Choroid plexus epithelial cell (primary cell): ENCODE data around the gene SLTM.

Experiments used
- DNase-seq: peaks from one replicate; pipeline ENCODE4 v3.0.0-alpha.2; 2010; ENCODE audit warnings: low read depth
- H3K4me3 ChIP-seq: 2 replicates; pipeline ENCODE4 v1.5.1; 2011; ENCODE audit warnings: low read depth, mild to moderate bottlenecking, control low read depth, low read length, moderate library complexity
- TF ChIP-seq, protein P1 (sequence below): conservative IDR thresholded peaks from 2 replicates; pipeline ENCODE4 v1.5.1; 2011; ENCODE audit warnings: low read depth, mild to moderate bottlenecking, control low read depth, inconsistent platforms, low read length, moderate library complexity

Gene SLTM

GRCh38 chr15:58877999-58878825 lies 55.3 kb downstream of the SLTM start:
- TF ChIP-seq, protein P1, sequence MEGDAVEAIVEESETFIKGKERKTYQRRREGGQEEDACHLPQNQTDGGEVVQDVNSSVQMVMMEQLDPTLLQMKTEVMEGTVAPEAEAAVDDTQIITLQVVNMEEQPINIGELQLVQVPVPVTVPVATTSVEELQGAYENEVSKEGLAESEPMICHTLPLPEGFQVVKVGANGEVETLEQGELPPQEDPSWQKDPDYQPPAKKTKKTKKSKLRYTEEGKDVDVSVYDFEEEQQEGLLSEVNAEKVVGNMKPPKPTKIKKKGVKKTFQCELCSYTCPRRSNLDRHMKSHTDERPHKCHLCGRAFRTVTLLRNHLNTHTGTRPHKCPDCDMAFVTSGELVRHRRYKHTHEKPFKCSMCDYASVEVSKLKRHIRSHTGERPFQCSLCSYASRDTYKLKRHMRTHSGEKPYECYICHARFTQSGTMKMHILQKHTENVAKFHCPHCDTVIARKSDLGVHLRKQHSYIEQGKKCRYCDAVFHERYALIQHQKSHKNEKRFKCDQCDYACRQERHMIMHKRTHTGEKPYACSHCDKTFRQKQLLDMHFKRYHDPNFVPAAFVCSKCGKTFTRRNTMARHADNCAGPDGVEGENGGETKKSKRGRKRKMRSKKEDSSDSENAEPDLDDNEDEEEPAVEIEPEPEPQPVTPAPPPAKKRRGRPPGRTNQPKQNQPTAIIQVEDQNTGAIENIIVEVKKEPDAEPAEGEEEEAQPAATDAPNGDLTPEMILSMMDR = no peak
- H3K4me3 ChIP-seq = no peak overlapping the region
- no peak for DNase-seq

DNA sequence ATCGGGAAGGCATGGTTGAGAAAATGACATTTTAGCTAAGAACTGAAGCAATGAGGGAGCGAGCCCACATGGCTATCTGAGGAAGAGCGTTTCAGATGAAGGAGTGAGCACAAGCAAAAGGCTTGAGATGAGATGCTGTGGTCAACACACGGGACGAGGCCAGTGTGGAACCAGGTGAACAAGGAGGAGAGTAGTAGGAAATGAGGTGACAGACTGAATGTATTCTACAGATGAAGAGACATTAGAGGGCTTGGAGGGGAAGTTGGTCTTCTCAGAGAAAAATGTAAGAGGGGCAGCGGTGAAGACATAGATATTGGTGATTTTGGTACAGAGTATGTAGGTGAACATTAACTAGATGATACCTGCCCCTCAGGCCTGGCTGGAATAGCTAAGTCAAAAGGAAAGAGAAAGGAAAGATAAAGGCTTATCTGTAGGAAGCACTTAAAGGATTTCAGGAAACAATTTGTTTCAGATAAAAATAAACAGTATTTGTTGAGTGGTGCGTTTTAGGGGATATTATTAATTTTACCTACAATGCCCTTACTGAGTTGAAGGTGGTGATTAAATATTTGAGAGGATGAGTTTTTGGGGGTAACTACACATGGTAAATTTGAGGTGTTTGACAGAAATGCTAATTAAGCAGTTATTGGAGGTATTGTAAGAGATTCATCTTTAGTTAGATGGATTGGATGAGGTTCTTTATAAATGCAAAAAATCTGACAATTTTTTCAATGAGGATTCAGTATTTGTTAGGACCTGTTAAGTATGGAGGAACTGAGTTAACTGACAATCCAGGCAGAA lies 57.0 kb downstream of the SLTM start:
- DNase-seq = no peak
- TF ChIP-seq, protein P1 = no peak
- H3K4me3 ChIP-seq = no peak overlapping the region

GRCh38 chr15:58875343-58875742 lies 58.1 kb downstream of the SLTM start:
- H3K4me3 ChIP-seq = no peak overlapping the region
- TF ChIP-seq, protein P1 = no peak
- no peak for DNase-seq

DNA sequence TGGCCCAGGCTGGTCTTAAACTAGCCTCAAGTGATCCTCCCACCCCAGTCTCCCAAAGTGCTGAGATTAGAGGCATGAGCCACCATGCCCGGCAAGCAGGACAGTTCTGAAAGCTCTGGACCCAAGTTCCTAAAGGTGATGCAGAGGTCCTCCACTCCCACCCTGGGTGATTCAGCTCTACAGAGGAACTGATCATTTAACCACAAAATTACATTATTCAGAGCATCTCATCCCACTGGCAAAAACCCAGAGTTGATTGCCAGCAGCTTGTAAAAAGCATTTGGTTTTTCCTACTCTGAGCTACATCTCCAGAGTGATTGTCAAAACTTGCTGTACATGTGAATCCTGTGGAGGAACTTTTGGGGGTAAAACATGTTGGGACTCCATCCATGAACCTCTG lies 60.2 kb downstream of the SLTM start:
- H3K4me3 ChIP-seq = no peak overlapping the region
- DNase-seq = peak; percentile 28
- TF ChIP-seq, protein P1 = no peak

GRCh38 chr15:58870451-58870850 lies 63.0 kb downstream of the SLTM start:
- DNase-seq = peak; percentile 53
- no peak overlapping the region for H3K4me3 ChIP-seq
- TF ChIP-seq, protein P1 = no peak

DNA sequence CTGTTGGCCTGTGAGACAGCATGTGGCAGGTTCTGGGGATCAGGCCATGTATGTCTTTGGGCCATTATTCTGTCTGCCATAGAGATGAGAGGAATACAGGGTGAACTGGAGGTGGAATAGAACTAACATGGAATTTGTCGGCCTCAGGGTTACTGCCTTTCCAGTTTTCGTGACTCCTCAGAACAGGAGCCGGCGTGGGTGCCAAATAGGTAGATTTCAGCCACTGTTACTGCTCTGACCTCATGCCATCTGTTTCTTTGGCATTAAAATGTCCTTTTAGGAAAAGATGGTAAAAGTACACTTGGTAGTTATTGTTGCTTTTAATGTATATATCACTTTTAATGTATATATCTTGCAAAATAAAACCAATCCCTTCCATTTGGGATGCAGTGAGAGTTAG lies 65.6 kb downstream of the SLTM start:
- no peak for DNase-seq
- TF ChIP-seq, protein P1 = no peak
- no peak overlapping the region for H3K4me3 ChIP-seq
